ENCODE measurements around the gene ZBTB40.

The ZBTB40 gene

DNA sequence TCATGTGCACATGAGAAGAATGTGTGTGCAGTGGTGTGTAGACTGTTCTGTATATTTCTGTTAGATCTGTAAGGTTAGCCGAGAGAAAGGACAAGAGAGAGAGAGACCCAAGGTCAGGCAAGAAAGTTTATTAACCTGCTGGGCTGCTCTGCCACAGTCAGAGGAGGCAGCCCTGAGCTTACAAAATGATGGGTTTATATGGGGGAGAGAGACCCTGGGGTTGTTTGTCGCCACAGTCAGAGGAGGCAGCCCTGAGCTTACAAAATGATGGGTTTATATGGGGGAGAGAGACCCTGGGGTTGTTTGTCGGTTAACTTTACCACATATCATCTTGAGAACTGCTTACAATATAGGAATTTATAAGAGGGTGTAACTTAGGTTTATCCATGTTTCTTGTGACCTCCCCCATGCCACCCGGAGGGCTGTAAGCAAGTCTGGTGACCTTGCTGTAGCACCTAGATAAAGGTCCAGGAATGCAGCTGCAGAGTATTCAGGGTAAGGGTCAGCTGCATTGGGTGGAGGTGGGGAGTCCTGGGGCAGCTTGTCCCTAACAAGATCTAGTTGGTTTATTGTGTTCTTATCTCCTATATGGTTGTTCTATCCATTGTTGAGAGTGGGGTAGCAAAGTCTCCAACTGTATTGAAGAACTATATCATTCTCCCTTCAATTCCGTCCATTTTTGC, 9.3 kb upstream of the ZBTB40 start:
- TF ChIP-seq POLR2AphosphoS5 (IDR thresholded peaks at IDR 0.05; ENCODE audit: low read depth, low read length), result no peak
- no peak for TF ChIP-seq TAF1 (IDR thresholded peaks at IDR 0.05; ENCODE audit: borderline replicate concordance, insufficient read depth, low read length)
- TF ChIP-seq SIN3A (IDR thresholded peaks at IDR 0.05; ENCODE audit: borderline replicate concordance, insufficient read depth, low read length), result no peak
- TF ChIP-seq, protein P1, sequence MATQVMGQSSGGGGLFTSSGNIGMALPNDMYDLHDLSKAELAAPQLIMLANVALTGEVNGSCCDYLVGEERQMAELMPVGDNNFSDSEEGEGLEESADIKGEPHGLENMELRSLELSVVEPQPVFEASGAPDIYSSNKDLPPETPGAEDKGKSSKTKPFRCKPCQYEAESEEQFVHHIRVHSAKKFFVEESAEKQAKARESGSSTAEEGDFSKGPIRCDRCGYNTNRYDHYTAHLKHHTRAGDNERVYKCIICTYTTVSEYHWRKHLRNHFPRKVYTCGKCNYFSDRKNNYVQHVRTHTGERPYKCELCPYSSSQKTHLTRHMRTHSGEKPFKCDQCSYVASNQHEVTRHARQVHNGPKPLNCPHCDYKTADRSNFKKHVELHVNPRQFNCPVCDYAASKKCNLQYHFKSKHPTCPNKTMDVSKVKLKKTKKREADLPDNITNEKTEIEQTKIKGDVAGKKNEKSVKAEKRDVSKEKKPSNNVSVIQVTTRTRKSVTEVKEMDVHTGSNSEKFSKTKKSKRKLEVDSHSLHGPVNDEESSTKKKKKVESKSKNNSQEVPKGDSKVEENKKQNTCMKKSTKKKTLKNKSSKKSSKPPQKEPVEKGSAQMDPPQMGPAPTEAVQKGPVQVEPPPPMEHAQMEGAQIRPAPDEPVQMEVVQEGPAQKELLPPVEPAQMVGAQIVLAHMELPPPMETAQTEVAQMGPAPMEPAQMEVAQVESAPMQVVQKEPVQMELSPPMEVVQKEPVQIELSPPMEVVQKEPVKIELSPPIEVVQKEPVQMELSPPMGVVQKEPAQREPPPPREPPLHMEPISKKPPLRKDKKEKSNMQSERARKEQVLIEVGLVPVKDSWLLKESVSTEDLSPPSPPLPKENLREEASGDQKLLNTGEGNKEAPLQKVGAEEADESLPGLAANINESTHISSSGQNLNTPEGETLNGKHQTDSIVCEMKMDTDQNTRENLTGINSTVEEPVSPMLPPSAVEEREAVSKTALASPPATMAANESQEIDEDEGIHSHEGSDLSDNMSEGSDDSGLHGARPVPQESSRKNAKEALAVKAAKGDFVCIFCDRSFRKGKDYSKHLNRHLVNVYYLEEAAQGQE (IDR thresholded peaks at IDR 0.05; ENCODE audit: insufficient read depth in 1 of 2, low read depth in 2 of 2, low read length in 2 of 2), result no peak

DNA sequence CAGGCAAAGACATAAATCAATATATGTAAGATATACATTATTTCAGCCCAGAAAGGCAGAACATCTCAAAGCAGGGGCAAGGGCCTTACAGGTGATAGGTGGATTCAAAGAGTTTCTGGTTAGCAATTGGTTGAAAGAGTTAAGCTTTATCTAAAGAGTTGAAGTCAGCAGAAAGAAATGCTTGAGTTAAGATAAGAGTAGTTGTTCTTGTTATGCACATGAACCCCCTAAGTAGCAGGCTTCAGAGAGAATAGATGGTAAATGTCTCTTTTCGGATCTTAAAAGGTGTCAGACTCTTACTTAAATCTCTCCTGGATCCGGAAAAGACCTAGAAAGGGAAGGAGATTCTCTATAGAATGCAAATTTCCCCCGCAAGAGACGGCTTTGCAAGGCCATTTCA, 8.3 kb upstream of the ZBTB40 start:
- TF ChIP-seq POLR2AphosphoS5 (IDR thresholded peaks at IDR 0.05; ENCODE audit: low read depth, low read length) (no peak), FOXP2 (optimal IDR thresholded peaks at IDR 0.05; ENCODE audit: borderline replicate concordance, extremely low read depth, extremely low read length, insufficient read depth) (no peak), TAF1 (IDR thresholded peaks at IDR 0.05; ENCODE audit: borderline replicate concordance, insufficient read depth, low read length) (no peak), SIN3A (IDR thresholded peaks at IDR 0.05; ENCODE audit: borderline replicate concordance, insufficient read depth, low read length) (no peak)
- TF ChIP-seq, protein P1 (IDR thresholded peaks at IDR 0.05; ENCODE audit: insufficient read depth in 1 of 2, low read depth in 2 of 2, low read length in 2 of 2), result no peak

GRCh38 chr1:22444856-22445255, 6.8 kb upstream of the ZBTB40 start:
- TF ChIP-seq SIN3A (IDR thresholded peaks at IDR 0.05; ENCODE audit: borderline replicate concordance, insufficient read depth, low read length) (no peak), POLR2AphosphoS5 (IDR thresholded peaks at IDR 0.05; ENCODE audit: low read depth, low read length) (no peak)

DNA sequence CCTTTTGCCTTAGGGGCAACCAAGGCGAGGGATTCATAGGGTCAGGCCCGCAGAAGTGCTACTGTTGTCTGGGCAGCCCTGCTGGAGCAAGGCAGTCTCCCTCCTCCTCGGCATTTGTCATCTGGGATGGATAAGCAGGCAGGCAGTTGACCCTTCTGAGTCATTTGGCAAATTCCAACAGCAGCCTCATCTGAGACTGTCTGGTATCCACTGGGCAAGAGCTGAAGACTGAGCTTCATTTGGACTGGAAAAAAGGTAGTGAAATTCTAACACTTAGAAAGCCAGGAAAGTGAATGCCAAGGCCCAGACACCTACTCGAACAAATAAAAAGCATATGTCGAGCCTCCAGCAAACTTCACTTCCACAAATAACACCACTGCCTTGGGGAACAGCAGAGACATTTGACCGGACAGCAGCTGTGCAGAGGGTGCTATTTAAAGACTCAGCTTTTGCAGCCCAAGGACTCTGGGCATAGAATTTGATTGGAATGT, 4.0 kb upstream of the ZBTB40 start:
- TF ChIP-seq, protein P1 (IDR thresholded peaks at IDR 0.05; ENCODE audit: insufficient read depth in 1 of 2, low read depth in 2 of 2, low read length in 2 of 2), result no peak
- no peak for TF ChIP-seq TAF1 (IDR thresholded peaks at IDR 0.05; ENCODE audit: borderline replicate concordance, insufficient read depth, low read length)
- TF ChIP-seq SIN3A (IDR thresholded peaks at IDR 0.05; ENCODE audit: borderline replicate concordance, insufficient read depth, low read length), result no peak
- TF ChIP-seq FOXP2 (optimal IDR thresholded peaks at IDR 0.05; ENCODE audit: borderline replicate concordance, extremely low read depth, extremely low read length, insufficient read depth), result no peak
- TF ChIP-seq POLR2AphosphoS5 (IDR thresholded peaks at IDR 0.05; ENCODE audit: low read depth, low read length), result no peak

- TF ChIP-seq, protein P1 (IDR thresholded peaks at IDR 0.05; ENCODE audit: insufficient read depth in 1 of 2, low read depth in 2 of 2, low read length in 2 of 2), result no peak
- TF ChIP-seq FOXP2 (optimal IDR thresholded peaks at IDR 0.05; ENCODE audit: borderline replicate concordance, extremely low read depth, extremely low read length, insufficient read depth), result no peak
- TF ChIP-seq TAF1 (IDR thresholded peaks at IDR 0.05; ENCODE audit: borderline replicate concordance, insufficient read depth, low read length), result no peak
- TF ChIP-seq SIN3A (IDR thresholded peaks at IDR 0.05; ENCODE audit: borderline replicate concordance, insufficient read depth, low read length), result no peak
- TF ChIP-seq POLR2AphosphoS5 (IDR thresholded peaks at IDR 0.05; ENCODE audit: low read depth, low read length), result no peak
Measured at GRCh38 chr1:22449636-22450035, 2.0 kb upstream of the ZBTB40 start.

Measured in PFSK-1 (cell line).